DMS153 treated with DMSO at 0.1 percent for 48 hours (cell line): Measurements from ENCODE around the gene KLHDC1.
"Not testable (repeated sequence)": the region's sequence is repeated elsewhere in the genome, so short reads cannot be mapped to it uniquely, and the experiment has no call there.

Experiments used
- DNase-seq: peaks from one replicate; lab custom pipeline; 2025; ENCODE audit not compliant: unreplicated experiment; lab: John Stamatoyannopoulos, UW

The KLHDC1 gene

DNA sequence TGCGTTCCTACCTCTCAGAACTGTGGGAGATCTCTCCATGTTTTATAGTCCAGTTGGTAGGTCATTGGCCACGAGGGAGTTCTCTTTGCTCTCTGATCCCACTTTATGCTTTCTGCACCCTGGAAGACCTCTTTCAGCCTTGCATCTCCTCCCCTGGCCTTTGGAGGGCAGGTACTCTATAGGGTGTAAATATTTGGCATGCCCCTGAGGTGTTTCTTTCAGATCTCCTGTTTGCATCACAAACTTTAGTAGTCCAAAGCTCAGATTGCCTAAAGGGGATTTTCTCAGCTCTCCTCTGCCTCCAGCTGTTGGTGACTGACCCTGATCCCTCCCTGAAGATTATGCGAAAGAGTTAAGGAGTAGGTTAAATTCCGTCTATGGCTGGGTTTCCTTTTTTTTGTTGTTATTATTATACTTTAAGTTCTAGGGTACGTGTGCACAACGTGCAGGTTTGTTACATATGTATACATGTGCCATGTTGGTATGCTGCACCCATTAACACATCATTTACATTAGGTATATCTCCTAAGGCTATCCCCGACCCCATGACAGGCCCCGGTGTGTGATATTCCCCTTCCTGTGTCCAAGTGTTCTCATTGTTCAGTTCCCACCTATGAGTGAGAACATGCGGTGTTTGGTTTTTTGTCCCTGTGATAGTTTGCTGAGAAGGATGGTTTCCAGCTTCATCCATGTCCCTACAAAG is 29.0 kb downstream of the KLHDC1 start:
- DNase-seq, result not testable (repeated sequence)

DNA sequence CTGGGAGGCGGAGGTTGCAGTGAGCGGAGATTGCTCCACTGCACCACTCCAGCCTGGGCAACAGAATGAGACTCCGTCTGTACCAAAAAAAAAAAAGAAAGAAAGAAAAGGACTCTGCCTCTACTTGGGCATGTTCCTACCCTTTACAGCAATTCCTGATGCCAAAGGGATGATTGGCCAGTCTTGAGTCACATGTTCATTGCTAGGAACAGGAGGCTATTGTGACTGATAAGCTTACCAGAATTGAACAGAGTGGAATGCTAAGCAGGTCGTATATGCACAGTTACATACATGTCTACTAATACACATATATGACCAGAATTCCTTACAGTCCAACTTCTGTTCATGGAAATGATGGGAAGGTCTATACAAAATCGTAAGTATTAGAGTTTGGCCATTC is 34.3 kb downstream of the KLHDC1 start:
- DNase-seq, result no peak

DNA sequence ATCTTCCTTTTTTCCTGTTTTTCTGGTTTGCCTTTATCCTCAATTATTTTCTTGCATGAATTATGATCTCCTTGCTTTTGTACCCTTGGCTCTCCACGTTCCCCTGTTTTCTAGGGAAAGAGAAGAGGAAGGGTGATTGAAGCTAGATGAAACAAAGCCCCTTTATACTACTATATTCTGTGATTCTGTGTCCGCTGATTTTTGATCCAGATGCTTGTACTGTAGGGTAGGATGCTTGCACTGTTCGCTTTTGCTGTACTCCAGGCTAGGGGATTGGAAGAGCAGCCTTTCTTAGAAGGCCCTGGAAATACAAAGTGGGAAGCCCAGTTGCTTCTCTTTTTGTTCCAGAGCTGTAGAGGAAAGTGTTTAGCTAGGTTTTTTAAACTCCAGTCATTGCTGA is 40.0 kb downstream of the KLHDC1 start:
- DNase-seq, result no peak

DNA sequence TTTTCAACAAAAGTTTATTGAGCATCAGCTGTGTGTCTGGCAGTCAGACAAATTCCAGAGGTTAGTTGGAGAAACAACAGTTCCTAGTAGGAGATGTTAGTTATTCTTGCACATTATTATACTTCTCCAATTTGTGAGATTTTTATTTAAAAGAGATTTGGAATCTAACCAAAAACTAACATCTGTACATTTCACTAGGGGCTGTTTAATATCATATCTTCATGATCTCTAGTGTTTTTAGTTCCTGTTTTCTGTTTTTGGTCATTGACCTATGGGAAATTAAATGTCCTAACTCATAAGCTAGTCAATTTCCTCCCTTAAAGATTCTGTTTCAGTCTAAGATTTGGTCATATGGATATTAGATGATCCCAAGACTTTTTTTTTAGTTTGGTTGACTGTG is 40.9 kb downstream of the KLHDC1 start:
- DNase-seq, result no peak

DNA sequence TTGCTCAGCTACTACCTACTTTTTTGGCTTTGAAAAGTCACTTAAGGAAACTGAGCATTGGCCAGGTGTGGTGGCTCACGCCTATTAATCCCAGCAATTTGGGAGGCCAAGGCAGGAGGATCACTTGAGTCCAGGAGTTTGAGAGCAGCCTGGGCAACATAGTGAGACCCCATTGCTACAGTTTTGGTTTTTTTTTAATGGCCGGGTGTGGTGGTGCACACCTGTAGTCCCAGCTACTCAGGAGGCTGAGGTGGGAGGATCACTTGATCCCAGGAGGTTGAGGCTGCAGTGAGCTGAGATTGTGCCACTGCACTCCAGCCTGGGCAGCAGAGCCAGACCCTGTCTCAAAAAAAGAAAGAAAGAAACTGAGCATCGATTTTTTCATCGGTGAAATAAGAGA is 42.7 kb downstream of the KLHDC1 start:
- DNase-seq, result not testable (repeated sequence)

DNA sequence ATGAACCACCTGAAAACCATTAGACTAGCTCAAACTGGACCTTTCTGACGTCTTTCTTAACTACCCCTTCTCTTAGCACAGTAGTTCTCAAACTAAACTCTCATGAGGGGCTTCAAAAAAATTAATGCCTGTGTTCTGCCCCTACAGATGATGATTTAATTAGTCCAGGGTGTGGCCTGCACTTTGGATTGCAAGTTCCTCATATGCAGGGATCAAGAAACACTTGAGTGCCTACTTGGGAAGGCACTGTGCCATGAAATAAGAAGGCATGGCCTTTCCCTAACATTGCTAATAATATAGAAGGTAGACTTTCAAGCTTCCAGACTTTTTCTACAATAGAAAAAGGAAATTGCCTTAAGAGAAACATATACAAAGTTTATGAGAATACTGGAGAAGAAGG is 52.3 kb downstream of the KLHDC1 start:
- no peak for DNase-seq

DNA sequence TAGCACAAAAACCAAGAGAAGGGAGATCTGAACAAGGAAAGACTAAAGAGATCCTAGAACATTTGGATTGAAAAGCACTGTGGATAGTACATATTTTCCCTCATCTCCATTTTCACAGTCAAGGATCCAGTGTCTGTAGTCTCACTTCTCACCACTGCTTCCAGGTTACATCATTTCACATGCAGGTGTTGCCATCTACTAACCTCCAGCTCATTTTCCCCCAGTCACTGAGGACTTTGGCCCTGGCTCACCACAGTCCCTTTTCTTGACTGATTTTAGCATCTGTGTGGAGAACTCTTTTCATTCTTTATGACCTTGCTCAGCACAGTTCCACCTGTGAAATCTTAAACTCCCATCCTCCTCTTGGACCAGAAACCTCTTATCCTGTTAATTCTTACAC is 53.6 kb downstream of the KLHDC1 start:
- DNase-seq, result not testable (repeated sequence)

DNA sequence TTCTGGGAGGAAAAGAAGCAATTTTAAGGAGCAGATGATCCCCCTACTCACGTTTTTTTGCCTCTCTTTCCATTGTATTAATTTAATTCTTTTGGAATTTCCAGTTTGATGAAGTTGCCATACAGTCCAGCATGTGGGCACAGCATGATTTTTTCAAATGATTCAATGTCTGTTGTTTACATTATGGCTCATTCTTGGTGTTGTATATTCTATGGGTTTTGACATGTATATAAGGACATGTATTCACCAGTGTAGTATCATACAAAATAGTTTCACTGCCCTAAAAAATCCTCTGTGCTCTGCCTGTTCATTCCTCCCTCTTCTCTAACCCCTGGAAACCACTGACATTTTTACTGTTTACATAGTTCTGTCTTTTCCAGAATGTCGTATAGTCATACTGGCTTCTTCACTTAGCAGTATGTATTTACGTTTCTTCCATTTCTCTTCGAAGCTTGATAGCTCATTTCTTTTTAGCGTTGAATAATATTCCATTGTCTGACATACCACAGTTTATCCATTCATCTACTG is 61.7 kb downstream of the KLHDC1 start:
- DNase-seq, result no peak

DNA sequence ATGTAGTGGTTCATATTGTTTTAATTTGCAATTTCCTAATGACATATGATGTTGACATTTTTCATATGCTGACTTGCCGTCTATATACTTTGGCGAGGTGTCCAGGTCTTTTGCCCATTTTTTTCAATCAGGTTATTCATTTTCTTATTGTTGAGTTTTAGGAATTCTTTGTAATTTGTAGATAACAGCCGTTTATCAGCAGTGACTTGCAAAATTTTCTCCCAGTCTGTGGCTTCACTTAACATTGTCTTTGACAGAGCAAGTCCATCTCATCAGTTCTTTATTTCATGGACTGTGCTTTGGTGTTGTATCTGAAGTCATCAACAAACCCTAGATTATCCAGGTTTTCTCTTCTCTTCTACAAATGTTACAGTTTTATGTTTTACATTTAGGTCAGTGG is 62.5 kb downstream of the KLHDC1 start:
- no peak for DNase-seq

DNA sequence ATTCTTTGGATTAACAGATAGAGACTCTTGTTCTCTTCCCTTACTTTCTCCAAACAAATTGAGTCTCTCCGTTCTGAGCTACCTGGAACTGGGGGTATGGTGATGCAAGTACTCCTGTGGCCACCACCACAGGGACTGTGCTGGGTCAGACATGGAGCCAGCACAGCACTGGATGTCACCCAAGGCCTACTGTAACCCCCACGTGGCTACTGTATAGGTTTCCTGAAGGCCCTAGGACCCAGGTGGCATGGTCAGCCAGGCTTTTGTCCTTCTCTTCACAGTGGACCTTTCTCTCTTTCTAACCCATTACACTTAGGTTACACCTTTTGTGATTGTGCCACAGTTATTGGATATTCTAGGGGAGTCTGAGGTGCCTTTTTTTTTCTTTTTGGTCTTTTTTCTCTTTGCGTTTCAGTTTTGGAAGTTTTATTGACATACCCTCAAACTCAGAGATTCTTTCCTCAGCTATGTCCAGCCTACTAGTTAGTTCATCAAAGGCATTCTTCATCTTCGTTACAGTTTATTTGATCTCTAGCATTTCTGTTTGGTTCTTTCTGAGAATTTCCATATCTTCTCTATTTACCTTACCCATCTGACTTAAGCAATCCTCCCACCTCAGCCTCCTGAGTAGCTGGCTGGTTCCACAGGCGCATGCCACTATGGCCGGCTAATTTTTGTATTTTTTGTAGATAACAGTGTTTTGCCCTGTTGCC is 69.1 kb downstream of the KLHDC1 start:
- DNase-seq, result no peak

DNA sequence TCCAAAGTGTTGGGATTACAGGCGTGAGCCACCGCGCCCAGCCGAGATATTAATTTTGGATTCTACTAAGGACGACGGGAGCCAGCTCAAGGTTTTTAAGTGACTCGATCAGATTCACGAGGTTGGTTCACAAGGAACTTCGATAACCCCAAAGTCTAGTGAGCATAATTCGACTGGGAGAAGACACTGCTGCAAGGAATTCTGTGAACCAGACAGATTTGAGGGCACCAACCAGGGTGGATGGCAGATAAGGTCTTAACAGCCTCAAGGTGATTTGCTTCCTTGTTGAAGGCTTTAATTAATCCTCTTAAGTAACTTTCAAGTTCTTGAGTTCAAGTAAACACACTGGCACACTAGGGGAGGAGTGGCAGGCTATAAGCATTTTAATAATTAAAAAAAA is 73.9 kb downstream of the KLHDC1 start:
- DNase-seq, result no peak

DNA sequence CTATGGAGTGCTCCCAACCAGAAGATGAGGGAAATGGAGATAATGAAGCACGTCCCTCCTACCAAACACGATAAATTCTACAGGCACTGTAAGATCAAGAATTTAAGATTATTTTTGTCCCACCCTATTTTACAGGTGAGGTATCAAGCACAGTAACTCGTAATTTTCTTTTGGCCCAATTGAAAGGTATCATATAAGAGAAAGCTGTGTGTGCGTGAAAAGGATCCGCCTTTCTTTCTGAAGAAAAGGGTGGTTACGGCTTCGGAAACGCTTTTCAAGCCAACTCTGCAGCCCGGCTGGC is 74.3 kb downstream of the KLHDC1 start:
- DNase-seq, result no peak

DNA sequence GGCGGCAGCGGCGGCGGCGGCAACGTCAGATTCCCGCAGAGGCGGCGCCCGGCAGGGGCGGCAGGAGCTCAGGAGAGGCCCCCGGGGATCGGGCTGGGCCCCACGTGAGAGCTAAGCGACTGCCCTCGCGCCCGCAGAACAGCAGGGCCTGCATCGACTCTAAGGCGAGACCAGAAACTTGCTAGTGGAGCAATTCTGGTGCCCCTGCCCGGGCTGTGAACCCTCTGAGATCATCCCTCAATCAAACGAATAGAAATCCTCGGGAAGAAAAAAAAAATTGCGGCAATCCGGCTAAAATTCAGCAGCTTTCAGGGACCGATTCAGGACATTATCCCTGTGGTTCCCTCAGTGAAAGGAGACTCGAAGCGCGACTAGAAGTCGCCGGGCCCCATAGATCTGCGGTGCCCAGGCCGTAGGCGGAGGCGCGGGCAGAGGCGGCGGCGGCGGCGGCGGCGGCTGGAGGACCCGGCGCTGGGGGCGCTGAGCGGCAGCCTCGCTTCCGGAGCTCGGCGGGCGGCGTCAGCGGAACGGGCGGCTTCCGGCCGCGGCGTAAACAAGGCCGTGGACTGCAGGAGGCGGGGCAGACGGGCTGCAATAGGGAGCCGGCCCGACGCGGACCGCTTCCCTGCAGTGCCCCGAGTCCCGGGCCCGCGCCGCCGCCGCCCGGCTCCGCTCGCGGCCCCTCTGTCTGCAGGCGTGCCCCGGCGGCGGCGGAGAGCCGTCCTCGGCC is 74.8 kb downstream of the KLHDC1 start, which contains the start of gene KLHDC2:
KLHDC2 (plus strand) TSS at position 583 of the 730 bp plus-strand sequence. CDS start 316 bp downstream, outside the sequence.
- peak; percentile 57 for DNase-seq

DNA sequence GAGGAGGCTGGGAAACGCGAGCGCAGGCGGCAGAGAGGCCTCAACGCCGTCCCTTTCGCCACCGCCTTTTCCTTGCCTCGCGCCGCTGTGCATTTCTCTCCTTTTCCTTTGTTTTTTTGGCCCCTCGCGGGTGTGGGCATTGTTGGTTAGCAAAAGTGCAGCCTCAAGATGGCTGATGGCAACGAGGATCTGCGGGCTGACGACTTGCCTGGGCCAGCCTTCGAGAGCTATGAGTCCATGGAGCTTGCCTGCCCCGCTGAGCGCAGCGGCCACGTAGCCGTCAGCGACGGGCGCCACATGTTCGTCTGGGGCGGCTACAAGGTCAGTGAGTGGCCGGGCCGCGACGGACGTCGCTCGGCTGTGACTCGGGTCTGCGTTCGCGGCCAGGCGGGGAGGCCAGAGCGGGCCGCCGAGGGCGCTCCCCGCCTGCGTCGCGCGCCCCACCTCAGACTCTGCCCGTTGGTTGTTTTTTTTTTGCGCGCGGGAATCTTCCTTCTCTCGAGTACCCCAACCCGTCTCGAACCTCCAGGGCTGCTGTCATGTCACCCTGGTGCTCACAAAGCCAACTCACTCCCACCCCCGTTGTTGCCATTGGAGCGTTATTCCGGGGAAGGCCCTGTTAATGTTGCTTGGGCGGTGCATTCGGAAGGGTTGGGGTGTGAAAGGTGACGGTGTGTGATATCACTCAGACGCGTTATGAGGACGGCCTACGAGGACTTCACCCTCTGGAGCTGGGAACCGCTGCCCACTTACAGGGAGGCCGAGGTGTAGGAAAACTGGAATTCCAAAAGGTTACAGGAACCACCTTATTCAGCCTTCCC is 75.6 kb downstream of the KLHDC1 start:
- peak; percentile 7 for DNase-seq

DNA sequence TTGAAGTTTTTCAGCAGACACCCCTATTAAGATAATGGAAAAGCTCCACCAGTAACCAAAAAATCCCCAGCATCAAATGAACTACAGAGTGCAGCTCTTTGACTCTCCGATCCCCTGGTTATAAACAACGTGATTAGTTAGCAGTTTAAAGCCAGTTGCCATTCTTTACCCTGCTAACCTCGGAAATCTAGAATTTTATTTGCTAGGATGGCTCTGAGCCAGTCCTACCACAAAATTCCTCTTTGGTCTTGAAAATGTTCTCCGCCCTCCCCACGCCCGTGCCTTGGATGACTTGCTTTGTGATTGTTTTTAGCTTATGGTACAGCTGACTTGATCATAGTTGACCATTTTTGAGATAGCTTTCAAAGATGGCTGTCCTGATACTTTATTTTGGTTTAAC is 76.3 kb downstream of the KLHDC1 start:
- DNase-seq, result no peak

DNA sequence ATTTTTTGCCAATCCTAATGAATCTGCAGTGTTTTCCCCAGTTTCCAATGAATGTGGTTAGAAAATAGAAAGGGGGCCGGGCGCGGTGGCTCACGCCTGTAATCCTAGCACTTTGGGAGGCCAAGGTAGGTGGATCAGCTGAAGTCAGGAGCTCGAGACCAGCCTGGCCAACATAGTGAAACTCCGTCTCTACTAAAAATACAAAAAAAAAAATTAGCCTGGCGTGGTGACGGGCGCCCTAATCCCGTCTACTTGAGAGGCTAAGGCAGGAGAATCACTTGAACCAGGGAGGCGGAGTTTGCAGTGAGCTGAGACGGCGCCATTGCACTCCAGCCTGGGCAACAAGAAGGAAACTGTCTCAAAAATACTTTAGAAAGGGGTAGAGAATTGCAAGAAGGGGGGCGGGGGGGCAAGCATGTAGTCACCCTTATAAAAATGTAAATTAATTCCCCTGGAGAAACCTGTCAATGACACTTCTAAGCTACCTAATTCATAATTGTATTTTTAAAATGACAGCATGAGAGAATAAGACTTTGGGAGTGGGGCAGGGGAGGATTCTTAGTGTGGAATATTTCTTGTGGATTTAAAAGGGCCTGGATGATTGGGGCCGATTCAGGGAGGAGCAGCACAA is 76.8 kb downstream of the KLHDC1 start:
- no peak for DNase-seq

DNA sequence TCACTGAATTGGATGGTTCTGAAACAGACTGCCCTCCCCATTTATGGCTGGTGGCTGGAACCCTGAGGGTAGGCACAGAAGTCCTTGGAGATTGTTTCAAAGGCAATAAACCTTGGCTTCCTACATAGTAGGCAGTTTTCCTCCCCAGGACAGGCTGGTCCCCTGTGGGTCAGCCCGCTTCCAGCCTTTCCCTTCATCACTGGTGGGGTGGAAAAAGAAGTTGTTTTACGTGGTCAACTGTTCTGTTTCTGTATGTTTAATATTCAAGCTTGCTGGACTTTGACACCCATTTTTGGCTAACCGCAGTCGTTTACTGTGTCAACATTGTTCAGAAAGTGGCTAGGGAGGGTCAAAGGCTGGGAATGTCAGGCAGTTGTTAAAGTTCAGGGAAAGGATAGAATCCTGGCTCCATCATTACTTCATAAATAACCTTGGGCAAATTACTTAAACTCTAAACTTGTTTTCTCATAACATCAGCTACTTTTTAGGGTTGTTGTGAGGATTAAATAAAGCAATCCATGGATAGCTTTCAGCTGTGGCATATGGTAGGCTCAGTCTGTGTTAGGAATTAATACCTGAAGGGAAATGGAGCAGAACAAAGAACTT is 77.4 kb downstream of the KLHDC1 start:
- DNase-seq, result no peak

DNA sequence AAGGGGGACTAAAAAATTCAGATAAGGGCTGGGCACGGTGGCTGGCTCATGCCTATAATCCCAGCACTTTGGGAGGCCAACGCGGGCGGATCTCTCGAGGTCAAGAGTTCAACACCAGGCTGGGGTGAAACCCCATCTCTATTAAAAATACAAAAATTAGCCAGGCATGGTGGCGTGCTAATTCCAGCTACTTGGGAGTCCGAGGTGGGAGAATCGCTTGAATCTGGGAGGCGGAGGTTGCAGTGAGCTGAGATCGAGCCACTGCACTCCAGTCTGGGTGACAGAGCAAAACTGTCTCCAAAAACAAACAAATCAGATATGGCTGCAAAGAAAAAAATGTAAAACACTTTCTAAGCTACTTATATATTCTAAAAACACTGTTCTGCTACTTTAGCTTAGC is 78.8 kb downstream of the KLHDC1 start:
- DNase-seq, result not testable (repeated sequence)

DNA sequence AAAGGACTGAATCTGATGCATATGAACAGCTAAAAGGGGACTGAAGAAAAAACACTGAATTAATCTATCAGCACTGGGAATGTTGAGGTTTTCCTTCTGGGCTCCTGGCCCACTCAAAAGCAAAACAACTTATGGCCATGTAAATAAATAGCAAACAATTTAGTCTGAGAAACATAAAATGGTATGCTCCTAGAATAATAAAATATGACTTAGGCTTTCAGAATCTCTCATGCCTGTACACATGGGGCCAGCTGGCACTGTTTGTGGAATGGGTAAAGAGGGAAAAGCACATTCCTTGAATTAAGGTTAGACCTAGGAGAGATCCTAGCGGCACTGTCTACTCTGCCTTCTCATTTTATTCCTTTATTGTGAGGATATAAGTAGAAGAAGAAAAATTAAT is 81.2 kb downstream of the KLHDC1 start:
- no peak for DNase-seq

DNA sequence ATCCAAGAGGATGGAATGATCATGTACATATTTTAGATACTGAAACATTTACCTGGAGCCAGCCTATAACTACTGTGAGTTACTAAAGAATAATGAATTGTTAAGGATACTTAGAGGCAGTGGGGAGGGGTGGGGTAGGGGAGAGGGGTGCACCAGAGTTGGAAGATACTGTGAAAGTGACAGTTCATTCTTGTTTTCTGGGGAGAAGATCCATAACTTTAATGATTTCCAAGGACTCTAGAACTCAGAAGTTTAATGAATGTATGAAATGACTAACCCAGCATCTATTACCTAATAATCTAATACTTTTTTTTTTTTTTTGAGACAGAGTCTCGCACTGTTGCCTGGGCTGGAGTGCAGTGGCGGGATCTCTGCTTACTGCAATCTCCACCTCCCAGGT is 85.5 kb downstream of the KLHDC1 start:
- no peak for DNase-seq
